SH-SY5Y (cell line): ENCODE data around the gene METTL25.

ENCODE experiments used
- GATA2 ChIP-seq: IDR thresholded peaks from 2 replicates; pipeline ENCODE4 v1.6.1; 2011; ENCODE audit warnings: mild to moderate bottlenecking, low read depth, low read length
- GATA3 ChIP-seq: IDR thresholded peaks from 2 replicates; pipeline ENCODE4 v1.6.1; 2011; ENCODE audit warnings: low read depth, mild to moderate bottlenecking, low read length, moderate library complexity

GRCh38 chr12:82507686-82508085 is 149.4 kb downstream of the METTL25 start:
- TF ChIP-seq GATA3 (no peak), GATA2 (no peak)
